Endodermal cell (in vitro differentiated cells): ENCODE results near the gene TIMP2. TPM values are rescaled to one million over a fixed set of nuclear protein-coding genes. Genes with fewer than 3 reads are reported as not detected.

ENCODE experiments used
- DNase-seq: peaks from one replicate; pipeline ENCODE4 v3.0.0-alpha.2; 2017
- H3K27ac ChIP-seq: 2 replicates; pipeline ENCODE4 v1.5.1; 2013; ENCODE audit warnings: mild to moderate bottlenecking, low read depth, low read length, moderate library complexity
- H3K27me3 ChIP-seq: 2 replicates; pipeline ENCODE4 v1.6.1; 2013; ENCODE audit warnings: mild to moderate bottlenecking, low read length, moderate library complexity; ENCODE audit not compliant: insufficient read depth, control insufficient read depth, poor library complexity, severe bottlenecking
- H3K36me3 ChIP-seq: 2 replicates; pipeline ENCODE4 v1.7.0; 2013; ENCODE audit warnings: mild to moderate bottlenecking, low read length, moderate library complexity; ENCODE audit not compliant: control insufficient read depth, insufficient read depth
- H3K4me1 ChIP-seq: one replicate; pipeline ENCODE4 v1.7.0; 2013; ENCODE audit warnings: low read length; ENCODE audit not compliant: control insufficient read depth, insufficient read depth
- H3K4me3 ChIP-seq: 2 replicates; pipeline ENCODE4 v1.5.1; 2013; ENCODE audit warnings: mild to moderate bottlenecking, low read length, moderate library complexity
- H3K9ac ChIP-seq: 2 replicates; pipeline ENCODE4 v1.6.1; 2013; ENCODE audit warnings: mild to moderate bottlenecking, low read length, moderate library complexity; ENCODE audit not compliant: poor library complexity, severe bottlenecking; ENCODE audit errors: extremely low read depth
- H3K9me3 ChIP-seq: 2 replicates; pipeline ENCODE4 v1.6.1; 2013; ENCODE audit warnings: mild to moderate bottlenecking, low read length, moderate library complexity; ENCODE audit not compliant: control insufficient read depth
- H3K27ac Mint-ChIP-seq: 2 replicates; pipeline ENCODE4 v1.8.0; 2020; ENCODE audit warnings: mixed read lengths
- H3K27me3 Mint-ChIP-seq: 2 replicates; pipeline ENCODE4 v1.8.0; 2021; ENCODE audit warnings: mild to moderate bottlenecking, mixed read lengths; ENCODE audit not compliant: insufficient read depth
- H3K36me3 Mint-ChIP-seq: 2 replicates; pipeline ENCODE4 v1.8.0; 2020; ENCODE audit warnings: low read depth, mixed read lengths
- H3K4me1 Mint-ChIP-seq: 2 replicates; pipeline ENCODE4 v1.8.0; 2020; ENCODE audit warnings: mixed read lengths
- H3K4me3 Mint-ChIP-seq: 2 replicates; pipeline ENCODE4 v1.8.0; 2020; ENCODE audit warnings: mild to moderate bottlenecking, moderate library complexity, mixed read lengths
- H3K9me3 Mint-ChIP-seq: 2 replicates; pipeline ENCODE4 v1.8.0; 2020; ENCODE audit warnings: mild to moderate bottlenecking, mixed read lengths
- WGBS, 2 experiments: methylation state at CpG; one replicate each; pipeline versions ENCODE4 v1.1.5 to v1.1.7; 2013; ENCODE audit warnings: missing lambda C conversion rate in 2 of 2, mixed read lengths in 1 of 2; ENCODE audit not compliant: insufficient coverage in 1 of 2, insufficient read length in 1 of 2; 5-methylcytosine and 5-hydroxymethylcytosine counted together
- total RNA-seq, 2 donors: library from RNA; stranded (reverse); fragmentation: NEBNext Ultra II Directional in 1 of 2; extraction: Animal tissue kit (Norgen Biotek cat#: 25700) in 1 of 2; gene quantifications; 2 replicates in 1 of 2; 3 replicates in 1 of 2; pipeline ENCODE4 v1.2.1, GENCODE V29; 2021
- TF ChIP-seq, protein P1 (sequence below): fragments of 200-600 bp; sonication (generic); conservative IDR thresholded peaks from 2 replicates; pipeline ENCODE4 v1.5.0; 2021; ENCODE audit warnings: antibody characterized with exemption, mild to moderate bottlenecking

TIMP2 gene
- total RNA-seq, 2 donors from 2014 or later, result 36.9 to 42.7 TPM

DNA sequence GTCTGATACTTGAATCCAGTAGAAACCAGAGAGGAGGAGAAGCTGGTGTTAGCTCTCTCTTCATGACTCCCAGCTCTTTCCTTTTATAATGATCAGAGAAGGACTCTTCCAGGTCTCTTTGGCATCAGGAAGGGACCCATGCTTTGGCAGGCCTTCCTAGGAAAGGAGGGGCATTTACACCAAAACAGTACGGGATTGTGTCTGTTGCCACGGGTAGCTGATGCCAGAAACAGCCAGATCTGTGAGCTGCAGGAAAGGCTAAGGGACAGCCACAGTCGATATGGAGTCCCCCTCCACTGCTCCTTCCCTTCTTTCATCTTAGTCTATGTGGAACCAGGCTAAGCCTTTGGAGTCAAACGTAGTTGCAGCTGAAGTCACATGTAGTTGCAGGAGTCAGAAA, 31.5 kb downstream of the TIMP2 start:
- Histone ChIP-seq H3K27me3 (no peaks in the 10 kb centered on the region), H3K4me3 (no peak overlapping the region), H3K9me3 (no peaks in the 10 kb centered on the region), H3K27ac (no peak overlapping the region), H3K36me3 (no peaks in the 10 kb centered on the region), H3K9ac (no peak overlapping the region), H3K4me1 (no peaks in the 10 kb centered on the region)
- Mint-ChIP-seq H3K36me3 (no peaks in the 10 kb centered on the region), H3K27ac (no peak overlapping the region), H3K27me3 (no peaks in the 10 kb centered on the region), H3K4me1 (no peaks in the 10 kb centered on the region), H3K9me3 (no peaks in the 10 kb centered on the region), H3K4me3 (no peak overlapping the region)
- 87 to 91% methylated on average over 4 of the region's 4 CpGs for WGBS, 2 experiments
- DNase-seq, result no peak
- TF ChIP-seq, protein P1, sequence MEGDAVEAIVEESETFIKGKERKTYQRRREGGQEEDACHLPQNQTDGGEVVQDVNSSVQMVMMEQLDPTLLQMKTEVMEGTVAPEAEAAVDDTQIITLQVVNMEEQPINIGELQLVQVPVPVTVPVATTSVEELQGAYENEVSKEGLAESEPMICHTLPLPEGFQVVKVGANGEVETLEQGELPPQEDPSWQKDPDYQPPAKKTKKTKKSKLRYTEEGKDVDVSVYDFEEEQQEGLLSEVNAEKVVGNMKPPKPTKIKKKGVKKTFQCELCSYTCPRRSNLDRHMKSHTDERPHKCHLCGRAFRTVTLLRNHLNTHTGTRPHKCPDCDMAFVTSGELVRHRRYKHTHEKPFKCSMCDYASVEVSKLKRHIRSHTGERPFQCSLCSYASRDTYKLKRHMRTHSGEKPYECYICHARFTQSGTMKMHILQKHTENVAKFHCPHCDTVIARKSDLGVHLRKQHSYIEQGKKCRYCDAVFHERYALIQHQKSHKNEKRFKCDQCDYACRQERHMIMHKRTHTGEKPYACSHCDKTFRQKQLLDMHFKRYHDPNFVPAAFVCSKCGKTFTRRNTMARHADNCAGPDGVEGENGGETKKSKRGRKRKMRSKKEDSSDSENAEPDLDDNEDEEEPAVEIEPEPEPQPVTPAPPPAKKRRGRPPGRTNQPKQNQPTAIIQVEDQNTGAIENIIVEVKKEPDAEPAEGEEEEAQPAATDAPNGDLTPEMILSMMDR, result no peak

DNA sequence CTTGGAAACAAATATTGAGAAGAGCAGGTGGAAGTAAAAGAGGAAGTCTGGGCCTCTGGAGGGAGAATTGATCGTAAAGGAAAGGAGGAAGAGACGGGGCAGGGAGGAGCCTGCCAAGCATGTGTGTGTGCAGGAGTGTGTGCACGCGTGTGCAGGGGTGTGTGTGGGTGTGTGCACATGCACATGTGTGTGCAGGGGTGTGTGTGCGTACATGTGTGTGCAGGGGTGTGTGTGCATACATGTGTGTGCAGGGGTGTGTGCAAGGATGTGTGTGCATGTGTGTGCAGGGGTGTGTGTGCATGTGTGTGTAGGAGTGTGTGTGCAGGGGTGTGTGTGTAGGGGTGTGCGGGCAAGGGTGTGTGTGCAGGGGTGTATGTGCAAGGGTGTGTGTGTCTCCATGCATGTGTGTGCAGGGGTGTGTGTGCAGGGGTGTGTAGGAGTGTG, 32.2 kb downstream of the TIMP2 start:
- Histone ChIP-seq H3K27me3 (no peaks in the 10 kb centered on the region), H3K9ac (no peak overlapping the region), H3K27ac (peak overlapping the region; percentile 32), H3K4me3 (no peak overlapping the region), H3K4me1 (no peaks in the 10 kb centered on the region), H3K9me3 (no peaks in the 10 kb centered on the region), H3K36me3 (no peaks in the 10 kb centered on the region)
- TF ChIP-seq, protein P1, result no peak
- Mint-ChIP-seq H3K27ac (no peak overlapping the region), H3K4me3 (no peak overlapping the region), H3K9me3 (no peaks in the 10 kb centered on the region), H3K27me3 (no peaks in the 10 kb centered on the region), H3K4me1 (no peaks in the 10 kb centered on the region), H3K36me3 (no peaks in the 10 kb centered on the region)
- 90% methylated on average over 2 to 6 of the region's 6 CpGs for WGBS, 2 experiments
- DNase-seq, result no peak

DNA sequence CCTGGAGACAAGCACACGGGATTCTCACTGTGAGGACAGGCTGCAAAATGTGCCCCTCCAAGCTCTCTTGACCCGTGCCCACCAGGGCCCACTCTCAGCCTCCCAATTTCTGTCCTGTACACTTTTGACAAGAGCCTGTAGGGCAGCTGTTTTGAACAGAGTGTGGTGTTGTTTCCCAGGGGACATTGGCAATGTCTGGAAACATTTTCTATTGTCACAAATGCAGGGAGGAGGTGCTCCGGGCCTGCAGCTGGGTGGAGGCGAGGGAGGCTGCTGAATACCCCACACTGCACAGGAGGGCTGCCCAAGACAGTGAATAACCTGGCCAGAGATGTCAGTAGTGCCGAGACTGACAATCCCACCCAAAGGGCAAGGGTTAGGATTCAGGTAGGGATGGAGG, 32.7 kb downstream of the TIMP2 start:
- no peak for DNase-seq
- Mint-ChIP-seq H3K27me3 (no peaks in the 10 kb centered on the region), H3K4me3 (no peak overlapping the region), H3K36me3 (no peaks in the 10 kb centered on the region), H3K27ac (no peak overlapping the region), H3K4me1 (no peaks in the 10 kb centered on the region), H3K9me3 (no peaks in the 10 kb centered on the region)
- Histone ChIP-seq H3K9me3 (no peaks in the 10 kb centered on the region), H3K9ac (no peak overlapping the region), H3K27me3 (no peaks in the 10 kb centered on the region), H3K27ac (peak overlapping the region; percentile 32), H3K4me3 (no peak overlapping the region), H3K36me3 (no peaks in the 10 kb centered on the region), H3K4me1 (no peaks in the 10 kb centered on the region)
- 84 to 89% methylated on average over 5 of the region's 5 CpGs for WGBS, 2 experiments
- TF ChIP-seq, protein P1, result no peak
